Peyer's patch (tissue), 4 donors: ENCODE data around the gene RORC.

Experiments used
- POLR2A ChIP-seq, 2 donors: fragments of 450-650 bp; IDR thresholded peaks; one replicate each; pipeline ENCODE4 v1.5.1; 2017; ENCODE audit warnings: antibody characterized with exemption in 2 of 2, mild to moderate bottlenecking in 2 of 2, moderate library complexity in 2 of 2
- TF ChIP-seq, protein P1 (sequence below), 6 experiments: fragments of 450-650 bp in 4 of 6; fragments of 200-600 bp in 2 of 6; sonication (generic) in 1 of 6; IDR thresholded peaks; one replicate each; pipeline ENCODE4 v1.5.1; 2017 to 2019; ENCODE audit warnings: antibody characterized with exemption in 6 of 6, mild to moderate bottlenecking in 3 of 6, moderate library complexity in 1 of 6

DNA sequence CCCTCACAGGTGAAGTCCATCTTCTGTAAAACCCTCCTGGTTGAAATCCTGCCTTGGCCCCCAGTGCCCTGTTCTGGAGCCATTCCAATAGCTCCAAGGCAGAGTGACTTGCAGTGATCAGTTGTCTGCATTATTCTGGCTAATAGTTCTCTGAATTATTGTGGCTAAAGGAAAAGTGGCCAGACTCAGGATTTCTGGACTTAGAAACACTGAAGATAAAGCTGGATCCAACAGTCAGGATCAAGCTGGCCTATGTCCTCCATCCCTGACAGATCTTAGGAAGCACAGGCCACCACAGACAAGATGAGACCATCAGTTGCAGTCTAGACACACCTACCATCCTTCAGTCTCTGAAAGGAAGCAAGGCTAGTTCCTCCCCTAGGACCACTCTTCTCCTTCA, 8.8 kb upstream of the RORC start:
- TF ChIP-seq POLR2A (IDR thresholded peaks at IDR 0.05) = no peak
- TF ChIP-seq, protein P1, sequence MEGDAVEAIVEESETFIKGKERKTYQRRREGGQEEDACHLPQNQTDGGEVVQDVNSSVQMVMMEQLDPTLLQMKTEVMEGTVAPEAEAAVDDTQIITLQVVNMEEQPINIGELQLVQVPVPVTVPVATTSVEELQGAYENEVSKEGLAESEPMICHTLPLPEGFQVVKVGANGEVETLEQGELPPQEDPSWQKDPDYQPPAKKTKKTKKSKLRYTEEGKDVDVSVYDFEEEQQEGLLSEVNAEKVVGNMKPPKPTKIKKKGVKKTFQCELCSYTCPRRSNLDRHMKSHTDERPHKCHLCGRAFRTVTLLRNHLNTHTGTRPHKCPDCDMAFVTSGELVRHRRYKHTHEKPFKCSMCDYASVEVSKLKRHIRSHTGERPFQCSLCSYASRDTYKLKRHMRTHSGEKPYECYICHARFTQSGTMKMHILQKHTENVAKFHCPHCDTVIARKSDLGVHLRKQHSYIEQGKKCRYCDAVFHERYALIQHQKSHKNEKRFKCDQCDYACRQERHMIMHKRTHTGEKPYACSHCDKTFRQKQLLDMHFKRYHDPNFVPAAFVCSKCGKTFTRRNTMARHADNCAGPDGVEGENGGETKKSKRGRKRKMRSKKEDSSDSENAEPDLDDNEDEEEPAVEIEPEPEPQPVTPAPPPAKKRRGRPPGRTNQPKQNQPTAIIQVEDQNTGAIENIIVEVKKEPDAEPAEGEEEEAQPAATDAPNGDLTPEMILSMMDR (IDR thresholded peaks at IDR 0.05) = no peak
